HEK293 (cell line): ENCODE data around the gene COPS3.

Experiments used
- EGR2 ChIP-seq: fragments of 450-650 bp; formaldehyde crosslinking; IDR thresholded peaks from 2 replicates; pipeline ENCODE4 v1.5.1; 2016; ENCODE audit warnings: low read depth, missing biosample characterization, missing genetic modification characterization
- KLF9 ChIP-seq: fragments of 450-650 bp; formaldehyde crosslinking; IDR thresholded peaks from 2 replicates; pipeline ENCODE4 v1.5.1; 2016; ENCODE audit warnings: missing biosample characterization, missing genetic modification characterization, low read depth
- ZFHX2 ChIP-seq: fragments of 450-650 bp; formaldehyde crosslinking; conservative IDR thresholded peaks from 2 replicates; pipeline ENCODE4 v1.5.1; 2016; ENCODE audit warnings: missing biosample characterization, missing genetic modification characterization
- ZFP3 ChIP-seq: fragments of 450-650 bp; formaldehyde crosslinking; IDR thresholded peaks from 2 replicates; pipeline ENCODE4 v1.5.1; 2016; ENCODE audit warnings: low read depth, missing biosample characterization, missing genetic modification characterization
- ZNF138 ChIP-seq: fragments of 450-650 bp; formaldehyde crosslinking; IDR thresholded peaks from 2 replicates; pipeline ENCODE4 v1.5.1; 2016; ENCODE audit warnings: missing biosample characterization, missing genetic modification characterization, borderline replicate concordance
- ZNF549 ChIP-seq: fragments of 450-650 bp; IDR thresholded peaks from 2 replicates; pipeline ENCODE4 v1.5.1; 2018; ENCODE audit warnings: missing biosample characterization, missing genetic modification characterization, mild to moderate bottlenecking, inconsistent platforms, moderate library complexity
- TF ChIP-seq, protein P1 (sequence below): fragments of 450-650 bp; formaldehyde crosslinking; IDR thresholded peaks from 2 replicates; pipeline ENCODE4 v1.5.1; 2016; ENCODE audit warnings: missing biosample characterization, missing genetic modification characterization
- TF ChIP-seq, protein P2 (sequence below): fragments of 450-650 bp; formaldehyde crosslinking; IDR thresholded peaks from 2 replicates; pipeline ENCODE4 v1.5.1; 2016; ENCODE audit warnings: missing biosample characterization, missing genetic modification characterization

DNA sequence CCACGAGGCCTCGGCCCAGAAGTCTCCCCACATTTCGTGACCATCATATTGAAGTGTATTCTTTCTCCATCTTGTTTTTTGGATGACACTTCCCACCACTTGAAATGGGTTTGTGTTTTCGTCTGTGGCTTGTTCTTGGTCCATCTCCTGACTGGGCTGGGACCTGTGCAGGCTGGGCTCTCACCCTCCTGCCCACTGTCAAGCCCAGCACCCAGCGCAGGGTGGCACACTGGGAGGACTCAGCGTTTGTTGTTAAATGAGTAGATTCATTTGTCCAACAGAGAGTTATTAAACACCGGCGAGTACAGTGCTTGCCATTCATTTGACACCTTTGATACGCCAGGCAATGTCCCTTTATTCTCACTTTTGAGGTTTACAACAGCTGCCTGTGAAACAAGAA is 44.8 kb upstream of the COPS3 start:
- no peak for TF ChIP-seq EGR2 (tag by site-specific recombination)
- no peak for TF ChIP-seq ZFP3 (tag by site-specific recombination)
- TF ChIP-seq, protein P1, sequence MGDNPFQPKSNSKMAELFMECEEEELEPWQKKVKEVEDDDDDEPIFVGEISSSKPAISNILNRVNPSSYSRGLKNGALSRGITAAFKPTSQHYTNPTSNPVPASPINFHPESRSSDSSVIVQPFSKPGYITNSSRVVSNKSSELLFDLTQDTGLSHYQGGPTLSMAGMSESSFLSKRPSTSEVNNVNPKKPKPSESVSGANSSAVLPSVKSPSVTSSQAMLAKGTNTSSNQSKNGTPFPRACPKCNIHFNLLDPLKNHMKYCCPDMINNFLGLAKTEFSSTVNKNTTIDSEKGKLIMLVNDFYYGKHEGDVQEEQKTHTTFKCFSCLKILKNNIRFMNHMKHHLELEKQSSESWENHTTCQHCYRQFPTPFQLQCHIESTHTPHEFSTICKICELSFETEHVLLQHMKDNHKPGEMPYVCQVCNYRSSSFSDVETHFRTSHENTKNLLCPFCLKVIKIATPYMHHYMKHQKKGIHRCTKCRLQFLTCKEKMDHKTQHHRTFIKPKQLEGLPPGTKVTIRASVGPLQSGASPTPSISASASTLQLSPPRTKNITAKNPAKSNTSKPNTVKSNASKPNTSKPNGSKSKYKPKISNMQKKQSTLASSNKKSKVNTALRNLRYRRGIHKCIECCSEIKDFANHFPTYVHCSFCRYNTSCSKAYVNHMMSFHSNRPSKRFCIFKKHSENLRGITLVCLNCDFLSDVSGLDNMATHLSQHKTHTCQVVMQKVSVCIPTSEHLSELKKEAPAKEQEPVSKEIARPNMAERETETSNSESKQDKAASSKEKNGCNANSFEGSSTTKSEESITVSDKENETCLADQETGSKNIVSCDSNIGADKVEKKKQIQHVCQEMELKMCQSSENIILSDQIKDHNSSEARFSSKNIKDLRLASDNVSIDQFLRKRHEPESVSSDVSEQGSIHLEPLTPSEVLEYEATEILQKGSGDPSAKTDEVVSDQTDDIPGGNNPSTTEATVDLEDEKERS (tag by site-specific recombination): no peak
- TF ChIP-seq KLF9 (tag by site-specific recombination): no peak
- TF ChIP-seq ZFHX2 (tag by site-specific recombination): no peak
- TF ChIP-seq ZNF138 (tag by site-specific recombination): no peak
- no peak for TF ChIP-seq ZNF549
- TF ChIP-seq, protein P2, sequence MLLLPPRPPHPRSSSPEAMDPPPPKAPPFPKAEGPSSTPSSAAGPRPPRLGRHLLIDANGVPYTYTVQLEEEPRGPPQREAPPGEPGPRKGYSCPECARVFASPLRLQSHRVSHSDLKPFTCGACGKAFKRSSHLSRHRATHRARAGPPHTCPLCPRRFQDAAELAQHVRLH (tag by site-specific recombination): no peak
